Measurements from ENCODE around the gene CLCA2.

- TF ChIP-seq CTCF (IDR thresholded peaks at IDR 0.05) (no peak), POLR2A (IDR thresholded peaks at IDR 0.05) (no peak)
Measured at GRCh38 chr1:86409416-86410021, 14.5 kb upstream of the CLCA2 start.
